SU-DHL-6 (cell line): ENCODE results near the gene ITPK1.

ENCODE experiments used
- H2AFZ ChIP-seq: fragments of 200-600 bp; sonication (generic); 2 replicates; pipeline ENCODE4 v1.6.1; 2014; ENCODE audit warnings: low read depth, mild to moderate bottlenecking, moderate library complexity, mixed read lengths, antibody characterized with exemption, low read length; ENCODE audit not compliant: severe bottlenecking
- H3F3A ChIP-seq: fragments of 200-600 bp; shearing (Covaris generic); 2 replicates; pipeline ENCODE4 v1.6.0; 2016; ENCODE audit warnings: antibody characterized with exemption, mild to moderate bottlenecking; ENCODE audit not compliant: insufficient read depth
- H3K27ac ChIP-seq: fragments of 200-600 bp; sonication (generic); 2 replicates; pipeline ENCODE4 v1.5.1; 2016; ENCODE audit warnings: low read depth, mild to moderate bottlenecking, low read length, moderate library complexity, mixed read lengths
- H3K27me3 ChIP-seq: fragments of 200-600 bp; sonication (generic), shearing (Covaris generic); 2 replicates; pipeline ENCODE4 v1.6.0; 2014; ENCODE audit warnings: mild to moderate bottlenecking, low read length
- H3K36me3 ChIP-seq: fragments of 200-600 bp; sonication (generic); 2 replicates; pipeline ENCODE4 v1.6.1; 2014; ENCODE audit warnings: mild to moderate bottlenecking, low read length, mixed read lengths
- H3K4me2 ChIP-seq: fragments of 300-600, 200-600 bp; shearing (Covaris generic), sonication (generic); 2 replicates; pipeline ENCODE4 v1.6.0; 2014; ENCODE audit warnings: low read length, low read depth, mild to moderate bottlenecking; ENCODE audit not compliant: poor library complexity, severe bottlenecking
- H3K4me3 ChIP-seq: fragments of 200-600 bp; sonication (generic); 2 replicates; pipeline ENCODE4 v1.5.1; 2014; ENCODE audit warnings: antibody characterized with exemption, low read length, mild to moderate bottlenecking, mixed read lengths; ENCODE audit not compliant: insufficient read depth, poor library complexity, severe bottlenecking
- H3K79me2 ChIP-seq: fragments of 200-600 bp; sonication (generic); 2 replicates; pipeline ENCODE4 v1.6.1; 2014; ENCODE audit warnings: mild to moderate bottlenecking, low read length, moderate library complexity; ENCODE audit not compliant: insufficient read depth
- H3K9ac ChIP-seq: fragments of 200-600 bp; sonication (generic); 2 replicates; pipeline ENCODE4 v1.7.0; 2014; ENCODE audit warnings: mild to moderate bottlenecking, low read length
- H3K9me2 ChIP-seq: fragments of 200-600 bp; sonication (generic); replicated peaks from 2 replicates; pipeline ENCODE4 v1.6.1; 2014; ENCODE audit warnings: low read length; ENCODE audit not compliant: insufficient read depth
- H3K9me3 ChIP-seq: fragments of 200-600 bp; sonication (generic); 2 replicates; pipeline ENCODE4 v1.6.1; 2014; ENCODE audit warnings: low read length, mixed read lengths; ENCODE audit not compliant: insufficient read depth
- H4K20me1 ChIP-seq: fragments of 200-600 bp; sonication (generic); 2 replicates; pipeline ENCODE4 v1.6.1; 2014; ENCODE audit warnings: low read depth, mild to moderate bottlenecking, antibody characterized with exemption, low read length, moderate library complexity, mixed read lengths
- EZH2phosphoT487 ChIP-seq: fragments of 200-600 bp; sonication (generic), shearing (Covaris generic); conservative IDR thresholded peaks from 2 replicates; pipeline ENCODE4 v1.6.1; 2018; ENCODE audit warnings: mild to moderate bottlenecking, antibody characterized with exemption, low read length, moderate library complexity, mixed read lengths
- TF ChIP-seq, protein P1 (sequence below): fragments of 200-600 bp; sonication (generic); IDR thresholded peaks from one replicate; pipeline ENCODE4 v1.5.1; 2017; ENCODE audit warnings: antibody characterized with exemption, mild to moderate bottlenecking, low read length, moderate library complexity; ENCODE audit not compliant: insufficient read depth, poor library complexity, severe bottlenecking

The ITPK1 gene

DNA sequence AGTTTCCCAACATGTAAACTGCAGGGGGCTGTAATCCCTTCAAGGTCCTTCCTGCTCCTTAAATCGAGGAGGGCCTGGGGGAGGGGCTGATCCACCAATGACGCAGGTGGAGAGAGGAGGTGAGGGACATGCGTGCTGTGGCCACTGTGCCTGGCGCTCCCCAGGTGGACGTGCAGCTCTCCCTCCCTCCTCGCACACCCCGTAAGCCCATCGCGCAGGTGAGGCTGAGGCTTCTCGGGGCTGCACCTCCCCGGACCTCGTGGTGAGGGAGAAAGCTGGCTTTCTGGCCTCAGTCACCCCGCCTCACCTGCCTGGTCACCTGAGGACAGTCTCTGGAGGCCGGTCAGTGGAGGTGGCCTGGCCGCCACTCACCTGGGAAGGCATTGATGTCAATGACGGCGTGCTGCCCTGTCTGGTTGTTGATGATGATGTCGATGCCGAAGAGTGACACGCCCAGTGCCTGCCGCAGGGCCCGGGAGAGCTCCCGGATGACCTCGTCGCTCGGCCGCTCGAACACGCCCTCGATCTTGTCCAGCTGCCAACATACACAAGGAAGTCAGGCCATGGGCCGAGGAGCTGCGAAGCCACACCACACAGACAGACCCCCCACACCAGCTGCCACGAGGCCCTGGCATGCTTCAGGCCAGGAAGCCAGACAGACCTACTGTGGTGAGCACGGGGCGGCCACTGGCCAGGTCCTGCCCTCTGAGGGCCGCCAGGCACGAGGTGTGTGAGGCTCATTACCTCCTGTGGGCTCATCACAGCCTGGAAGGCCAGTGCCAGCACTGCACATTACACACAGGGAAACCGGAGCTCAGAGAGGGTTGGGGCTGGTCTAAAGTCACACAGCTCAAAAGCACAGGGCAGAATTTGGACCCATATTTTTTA is 169.5 kb downstream of the ITPK1 start:
- no peaks in the 10 kb centered on the region for H3K79me2 ChIP-seq
- no peak overlapping the region for H3K9ac ChIP-seq
- H3K4me3 ChIP-seq = no peak overlapping the region
- H3K4me2 ChIP-seq = no peak overlapping the region
- H3K9me3 ChIP-seq = no peaks in the 10 kb centered on the region
- no peak overlapping the region for H2AFZ ChIP-seq
- no peaks in the 10 kb centered on the region for H4K20me1 ChIP-seq
- H3F3A ChIP-seq = no peaks in the 10 kb centered on the region
- no peak for TF ChIP-seq EZH2phosphoT487
- TF ChIP-seq, protein P1, sequence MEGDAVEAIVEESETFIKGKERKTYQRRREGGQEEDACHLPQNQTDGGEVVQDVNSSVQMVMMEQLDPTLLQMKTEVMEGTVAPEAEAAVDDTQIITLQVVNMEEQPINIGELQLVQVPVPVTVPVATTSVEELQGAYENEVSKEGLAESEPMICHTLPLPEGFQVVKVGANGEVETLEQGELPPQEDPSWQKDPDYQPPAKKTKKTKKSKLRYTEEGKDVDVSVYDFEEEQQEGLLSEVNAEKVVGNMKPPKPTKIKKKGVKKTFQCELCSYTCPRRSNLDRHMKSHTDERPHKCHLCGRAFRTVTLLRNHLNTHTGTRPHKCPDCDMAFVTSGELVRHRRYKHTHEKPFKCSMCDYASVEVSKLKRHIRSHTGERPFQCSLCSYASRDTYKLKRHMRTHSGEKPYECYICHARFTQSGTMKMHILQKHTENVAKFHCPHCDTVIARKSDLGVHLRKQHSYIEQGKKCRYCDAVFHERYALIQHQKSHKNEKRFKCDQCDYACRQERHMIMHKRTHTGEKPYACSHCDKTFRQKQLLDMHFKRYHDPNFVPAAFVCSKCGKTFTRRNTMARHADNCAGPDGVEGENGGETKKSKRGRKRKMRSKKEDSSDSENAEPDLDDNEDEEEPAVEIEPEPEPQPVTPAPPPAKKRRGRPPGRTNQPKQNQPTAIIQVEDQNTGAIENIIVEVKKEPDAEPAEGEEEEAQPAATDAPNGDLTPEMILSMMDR = no peak
- no peaks in the 10 kb centered on the region for H3K9me2 ChIP-seq
- no peaks in the 10 kb centered on the region for H3K27me3 ChIP-seq
- H3K27ac ChIP-seq = no peak overlapping the region
- H3K36me3 ChIP-seq = no peaks in the 10 kb centered on the region

DNA sequence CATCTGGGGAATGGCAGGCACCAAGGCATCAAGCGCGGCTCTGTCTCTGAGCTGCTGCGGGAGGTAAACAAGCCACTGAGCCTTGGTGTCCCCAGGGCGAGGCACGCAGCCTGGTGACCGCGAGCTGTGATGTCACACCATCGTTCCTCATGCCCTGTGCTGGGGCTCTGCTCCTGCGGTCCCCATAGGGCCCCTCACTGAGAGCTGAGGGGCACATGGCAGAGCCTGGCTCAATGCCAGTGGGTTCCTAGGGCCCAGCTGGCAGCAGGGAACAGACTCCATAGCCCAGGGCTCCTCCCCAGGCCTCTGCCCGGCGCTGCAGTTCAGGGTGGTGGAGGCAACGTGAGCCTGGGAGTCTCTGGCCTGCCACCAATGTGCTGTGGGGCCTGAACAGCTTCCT is 170.2 kb downstream of the ITPK1 start:
- H3K4me3 ChIP-seq = no peak overlapping the region
- H3K36me3 ChIP-seq = no peaks in the 10 kb centered on the region
- no peak overlapping the region for H3K9ac ChIP-seq
- H3K9me3 ChIP-seq = no peaks in the 10 kb centered on the region
- TF ChIP-seq EZH2phosphoT487 = no peak
- TF ChIP-seq, protein P1 = no peak
- no peaks in the 10 kb centered on the region for H3F3A ChIP-seq
- no peak overlapping the region for H2AFZ ChIP-seq
- no peaks in the 10 kb centered on the region for H4K20me1 ChIP-seq
- no peaks in the 10 kb centered on the region for H3K79me2 ChIP-seq
- H3K27ac ChIP-seq = no peak overlapping the region
- H3K27me3 ChIP-seq = no peaks in the 10 kb centered on the region
- no peaks in the 10 kb centered on the region for H3K9me2 ChIP-seq
- H3K4me2 ChIP-seq = no peak overlapping the region

DNA sequence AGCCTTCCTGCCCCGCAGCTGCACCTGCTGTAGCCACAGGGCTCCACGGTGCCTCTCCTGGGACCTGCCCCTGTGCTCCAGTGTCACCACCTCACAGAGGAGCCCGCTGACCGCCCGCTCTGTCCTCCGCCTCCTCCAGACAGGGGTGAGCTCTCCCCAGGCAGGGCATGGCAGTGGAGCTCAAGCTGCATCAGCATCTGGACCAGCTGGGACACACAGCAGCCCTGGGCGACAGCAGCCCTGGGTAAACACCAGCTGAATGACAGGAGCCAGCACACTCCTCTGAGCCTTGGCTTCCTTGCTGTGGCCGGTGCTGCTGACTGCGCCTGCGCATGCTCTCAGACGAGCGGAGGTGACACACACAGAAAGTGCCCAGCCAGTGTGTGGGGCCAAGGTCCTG is 170.7 kb downstream of the ITPK1 start:
- H3K27me3 ChIP-seq = no peaks in the 10 kb centered on the region
- H3K27ac ChIP-seq = no peak overlapping the region
- H3K36me3 ChIP-seq = no peaks in the 10 kb centered on the region

More for the DNA sequence above, 170.7 kb downstream of the ITPK1 start:
- Histone ChIP-seq H3K79me2 (no peaks in the 10 kb centered on the region), H4K20me1 (no peaks in the 10 kb centered on the region), H3K9me2 (no peaks in the 10 kb centered on the region), H3K4me2 (no peak overlapping the region), H3K9me3 (no peaks in the 10 kb centered on the region), H3K4me3 (no peak overlapping the region), H3K9ac (no peak overlapping the region), H2AFZ (no peak overlapping the region), H3F3A (no peaks in the 10 kb centered on the region)
- TF ChIP-seq, protein P1 = no peak
- no peak for TF ChIP-seq EZH2phosphoT487
